Fibroblast of lung (primary cell): Measurements from ENCODE around the gene FAM13C.

Source experiments
- EZH2 ChIP-seq: IDR thresholded peaks from 2 replicates; pipeline ENCODE4 v1.5.1; 2012; ENCODE audit warnings: low read length, control low read depth, mild to moderate bottlenecking; ENCODE audit errors: missing control alignments
- TF ChIP-seq, protein P1 (sequence below), 2 donors: IDR thresholded peaks in 1 of 2; conservative IDR thresholded peaks in 1 of 2; 1 replicate in 1 of 2; 2 replicates in 1 of 2; pipeline ENCODE4 v1.5.1; 2011 to 2012; ENCODE audit warnings: low read length in 2 of 2, control low read depth in 1 of 2, inconsistent platforms in 1 of 2, low read depth in 1 of 2, mild to moderate bottlenecking in 1 of 2

DNA sequence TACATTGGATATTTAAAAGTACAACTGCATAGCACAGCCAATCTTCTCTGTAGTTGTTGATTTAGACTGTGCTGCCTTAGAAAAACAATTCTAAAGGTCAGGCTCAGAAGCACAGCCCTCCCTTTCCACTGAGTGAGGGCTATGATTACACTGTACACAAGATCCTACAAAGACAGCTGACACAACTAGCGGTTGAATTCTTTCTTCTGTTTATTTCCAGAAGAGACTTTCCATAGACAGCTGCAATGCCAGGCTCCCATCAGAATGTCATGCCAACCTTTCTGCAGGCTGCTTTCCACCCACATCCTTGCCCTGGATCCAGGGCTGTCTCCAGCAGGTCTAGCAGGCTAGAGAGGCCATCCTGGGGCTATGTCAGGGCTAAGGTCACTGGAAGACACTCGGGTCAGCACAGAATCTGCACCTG is 39.3 kb downstream of the FAM13C start:
- TF ChIP-seq, protein P1, sequence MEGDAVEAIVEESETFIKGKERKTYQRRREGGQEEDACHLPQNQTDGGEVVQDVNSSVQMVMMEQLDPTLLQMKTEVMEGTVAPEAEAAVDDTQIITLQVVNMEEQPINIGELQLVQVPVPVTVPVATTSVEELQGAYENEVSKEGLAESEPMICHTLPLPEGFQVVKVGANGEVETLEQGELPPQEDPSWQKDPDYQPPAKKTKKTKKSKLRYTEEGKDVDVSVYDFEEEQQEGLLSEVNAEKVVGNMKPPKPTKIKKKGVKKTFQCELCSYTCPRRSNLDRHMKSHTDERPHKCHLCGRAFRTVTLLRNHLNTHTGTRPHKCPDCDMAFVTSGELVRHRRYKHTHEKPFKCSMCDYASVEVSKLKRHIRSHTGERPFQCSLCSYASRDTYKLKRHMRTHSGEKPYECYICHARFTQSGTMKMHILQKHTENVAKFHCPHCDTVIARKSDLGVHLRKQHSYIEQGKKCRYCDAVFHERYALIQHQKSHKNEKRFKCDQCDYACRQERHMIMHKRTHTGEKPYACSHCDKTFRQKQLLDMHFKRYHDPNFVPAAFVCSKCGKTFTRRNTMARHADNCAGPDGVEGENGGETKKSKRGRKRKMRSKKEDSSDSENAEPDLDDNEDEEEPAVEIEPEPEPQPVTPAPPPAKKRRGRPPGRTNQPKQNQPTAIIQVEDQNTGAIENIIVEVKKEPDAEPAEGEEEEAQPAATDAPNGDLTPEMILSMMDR (conservative IDR thresholded peaks at IDR 0.05 in 1 of 2, IDR thresholded peaks at IDR 0.05 in 1 of 2; ENCODE audit: low read depth in 1 of 2, low read length in 2 of 2), result no peak
- TF ChIP-seq EZH2, result no peak
